ENCODE results near the gene SERPINA12.
"Not testable (repeated sequence)": the region's sequence is repeated elsewhere in the genome, so short reads cannot be mapped to it uniquely, and the experiment has no call there.

SERPINA12 gene

GRCh38 chr14:94485944-94486841 is 23.1 kb downstream of the SERPINA12 start:
- DNase-seq: no peak

GRCh38 chr14:94484481-94484880 is 24.8 kb downstream of the SERPINA12 start:
- no peak for DNase-seq

DNA sequence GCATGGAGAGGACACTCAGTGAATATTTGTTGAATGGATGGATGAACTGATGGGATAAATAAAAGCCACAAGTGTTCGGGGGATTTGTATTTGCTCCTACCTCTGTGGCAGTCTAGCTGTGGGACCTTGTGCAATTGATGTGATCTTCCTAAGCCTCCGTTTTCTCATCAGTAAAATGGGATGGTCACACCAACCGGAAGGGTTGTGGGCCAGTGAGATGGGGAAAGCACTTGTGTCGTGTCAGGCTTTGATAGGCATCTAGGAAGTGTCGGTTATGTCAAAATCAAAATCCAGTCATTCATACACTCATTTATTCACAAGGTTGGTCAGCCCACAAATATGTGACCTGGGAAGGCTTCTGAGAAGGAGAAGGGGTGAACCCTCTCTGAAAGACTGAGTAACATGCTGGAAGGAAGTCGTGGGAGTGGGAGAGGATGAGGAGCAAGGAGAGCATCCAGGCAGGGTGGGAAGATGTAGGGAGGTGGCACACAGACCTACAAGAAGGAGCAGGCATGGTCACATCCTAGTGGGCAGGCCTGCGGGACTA is 25.5 kb downstream of the SERPINA12 start:
- no peak for DNase-seq

DNA sequence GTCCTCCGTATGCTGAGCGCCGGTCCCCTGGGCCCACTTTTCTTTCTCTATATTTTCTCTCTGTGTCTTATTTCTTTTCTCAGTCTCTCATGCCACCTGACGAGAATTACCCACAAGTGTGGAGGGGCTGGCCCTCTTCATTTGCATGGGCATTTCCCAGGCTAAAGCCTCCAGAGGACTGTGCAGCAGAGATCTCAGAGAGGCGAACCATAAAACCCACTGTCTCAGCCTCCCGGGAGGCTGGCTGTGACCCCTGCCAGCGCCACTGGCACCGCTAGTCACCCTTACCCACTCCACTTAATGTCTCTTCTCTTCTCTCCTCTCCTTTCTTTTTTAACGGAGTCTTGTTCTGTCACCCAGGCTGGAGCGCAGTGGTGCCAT is 26.2 kb downstream of the SERPINA12 start:
- DNase-seq: no peak

DNA sequence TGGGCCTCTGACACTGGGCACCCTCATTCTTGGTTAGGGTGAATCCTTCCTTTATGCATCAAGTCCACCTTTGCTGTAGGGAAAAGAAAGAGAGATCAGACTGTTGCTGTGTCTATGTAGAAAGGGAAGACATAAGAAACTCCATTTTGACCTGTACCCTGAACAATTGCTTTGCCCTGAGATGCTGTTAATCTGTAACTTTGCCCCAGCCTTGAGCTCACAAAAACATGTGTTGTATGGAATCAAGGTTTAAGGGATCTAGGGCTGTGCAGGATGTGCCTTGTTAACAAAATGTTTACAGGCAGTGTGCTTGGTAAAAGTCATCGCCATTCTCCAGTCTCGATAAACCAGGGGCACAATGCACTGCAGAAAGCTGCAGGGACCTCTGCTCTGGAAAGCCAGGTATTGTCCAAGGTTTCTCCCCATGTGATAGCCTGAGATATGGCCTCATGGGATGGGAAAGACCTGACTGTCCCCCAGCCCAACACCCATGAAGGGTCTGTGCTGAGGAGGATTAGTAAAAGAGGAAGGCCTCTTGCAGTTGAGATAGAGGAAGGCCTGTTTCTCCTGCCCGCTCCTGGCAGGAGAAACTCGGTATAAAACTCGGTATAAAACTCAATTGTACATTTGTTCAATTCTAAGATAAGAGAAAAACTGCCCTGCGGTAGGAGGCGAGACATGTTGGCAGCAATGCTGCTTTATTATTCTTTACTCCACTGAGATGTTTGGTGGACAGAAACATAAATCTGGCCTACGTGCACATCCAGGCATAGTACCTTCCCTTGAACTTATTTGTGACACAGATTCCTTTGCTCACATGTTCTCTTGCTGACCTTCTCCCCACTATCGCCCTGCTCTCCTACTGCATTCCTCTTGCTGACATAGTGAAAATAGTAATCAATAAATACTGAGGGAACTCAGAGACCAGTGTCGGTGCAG is 26.9 kb downstream of the SERPINA12 start:
- not testable (repeated sequence) for DNase-seq

GRCh38 chr14:94481468-94482131 is 27.7 kb downstream of the SERPINA12 start:
- DNase-seq: no peak

DNA sequence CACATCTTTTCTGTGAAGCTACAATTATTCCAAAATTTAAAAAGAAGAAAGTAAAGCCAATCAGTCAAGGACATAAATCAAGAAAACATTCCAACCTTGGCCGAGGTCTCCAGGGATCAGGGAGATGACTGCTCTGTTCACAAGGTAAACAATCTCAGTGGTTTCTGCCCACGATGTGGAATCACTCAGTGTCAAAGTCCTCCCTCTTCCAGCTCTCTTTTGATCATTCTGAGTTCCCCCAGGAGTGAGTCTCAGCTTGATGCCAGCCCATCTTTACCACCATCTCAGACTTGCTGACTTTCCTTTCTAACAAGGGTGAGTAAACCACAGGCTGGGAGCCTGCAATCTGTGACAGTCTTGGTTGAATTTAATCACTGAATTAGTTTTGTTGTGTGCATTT is 28.5 kb downstream of the SERPINA12 start:
- DNase-seq: no peak

DNA sequence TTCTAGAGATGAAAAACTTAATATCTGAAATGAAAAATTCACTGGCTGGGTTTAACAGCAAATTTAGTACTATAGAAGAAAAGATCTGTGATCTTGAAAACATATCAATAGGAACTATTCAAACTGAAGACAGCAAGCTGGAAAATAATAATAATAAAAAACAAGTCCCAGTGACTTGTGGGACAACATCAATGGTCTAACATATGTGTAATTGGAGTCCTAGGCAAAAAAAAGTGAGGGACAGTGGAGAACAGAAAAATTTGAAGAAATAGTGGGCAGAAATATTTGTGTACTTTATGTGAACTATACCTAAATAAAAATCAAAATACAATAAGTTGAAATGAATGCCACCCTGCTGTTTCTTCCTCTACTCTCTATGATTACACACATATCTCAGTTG is 30.8 kb downstream of the SERPINA12 start:
- no peak for DNase-seq

- no peak for DNase-seq
These were observed 33.2 kb downstream of the SERPINA12 start, which contains the start of gene SERPINA9 for GRCh38 chr14:94476023-94476422. Gene SERPINA9, minus strand, starts transcription at chr14:94476197. Its CDS starts 6,357 bp downstream, at chr14:94469840.

DNA sequence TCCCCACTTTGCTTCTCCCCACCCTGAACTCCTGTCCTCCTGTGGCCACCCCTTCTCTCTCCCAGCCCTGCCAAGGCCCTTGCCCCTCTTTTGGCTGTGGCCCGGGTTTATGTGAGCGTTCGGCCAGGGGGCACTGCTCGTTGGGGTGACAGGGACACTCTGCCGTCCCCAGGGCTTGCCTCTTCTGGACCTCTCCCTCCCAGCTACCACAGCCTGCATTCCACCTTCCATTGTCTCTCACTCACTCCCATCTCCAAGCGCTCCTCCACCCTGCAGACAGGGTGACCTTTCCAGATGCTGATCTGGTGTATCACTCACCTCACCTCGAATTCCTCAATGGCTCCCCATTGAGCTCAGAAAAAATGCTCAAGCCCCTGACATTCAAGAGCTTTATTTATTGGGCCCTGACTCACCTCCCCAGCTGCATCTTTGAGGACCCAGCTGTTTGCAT is 34.7 kb downstream of the SERPINA12 start:
- DNase-seq: no peak

- peak; percentile 86 for DNase-seq
These were observed 35.4 kb downstream of the SERPINA12 start for GRCh38 chr14:94473666-94474410.

GRCh38 chr14:94472842-94473241 is 36.4 kb downstream of the SERPINA12 start:
- no peak for DNase-seq

DNA sequence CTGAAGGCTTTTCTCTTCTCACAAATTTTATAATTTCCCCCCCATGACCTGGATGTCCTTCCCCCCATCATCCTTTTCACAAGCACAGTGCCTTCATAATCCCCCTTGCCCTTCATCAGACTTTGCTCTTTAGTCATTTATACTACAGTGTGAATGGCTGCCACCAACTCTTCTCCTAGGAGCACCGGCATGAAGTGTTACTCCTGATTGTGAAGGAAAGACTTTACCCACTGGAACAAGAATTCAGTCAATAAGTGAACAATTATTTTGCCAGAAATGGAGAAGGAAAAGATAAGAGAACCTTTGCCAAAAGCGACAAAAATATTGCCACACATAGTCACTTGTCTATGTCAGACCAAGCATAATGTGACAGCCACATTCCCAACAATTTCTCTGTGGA is 38.2 kb downstream of the SERPINA12 start:
- DNase-seq: no peak

GRCh38 chr14:94470311-94470710 is 39.0 kb downstream of the SERPINA12 start:
- no peak for DNase-seq

DNA sequence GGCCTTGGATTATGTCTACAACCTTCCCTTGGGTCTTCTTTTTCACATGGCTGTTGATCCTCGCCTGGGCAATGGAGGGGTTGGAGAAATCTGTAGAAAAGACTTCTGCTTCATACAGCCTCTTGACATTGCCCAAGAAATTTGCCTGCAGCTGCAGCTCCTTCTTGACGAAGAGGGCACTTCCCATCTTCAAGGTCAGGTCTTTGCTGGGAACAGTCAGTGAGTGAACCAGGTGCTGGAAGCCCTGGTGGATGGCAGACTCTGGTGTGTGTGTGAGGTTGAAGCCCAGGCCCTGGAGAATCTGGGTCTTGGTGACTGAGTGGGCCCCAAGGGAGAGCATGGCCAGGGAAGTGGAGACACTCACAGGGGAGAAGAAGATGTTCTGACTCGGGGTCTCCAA is 40.0 kb downstream of the SERPINA12 start:
- no peak for DNase-seq

GRCh38 chr14:94467728-94468520 is 41.3 kb downstream of the SERPINA12 start:
- no peak for DNase-seq

- DNase-seq: no peak
These were observed 42.4 kb downstream of the SERPINA12 start for GRCh38 chr14:94466706-94467370.

DNA sequence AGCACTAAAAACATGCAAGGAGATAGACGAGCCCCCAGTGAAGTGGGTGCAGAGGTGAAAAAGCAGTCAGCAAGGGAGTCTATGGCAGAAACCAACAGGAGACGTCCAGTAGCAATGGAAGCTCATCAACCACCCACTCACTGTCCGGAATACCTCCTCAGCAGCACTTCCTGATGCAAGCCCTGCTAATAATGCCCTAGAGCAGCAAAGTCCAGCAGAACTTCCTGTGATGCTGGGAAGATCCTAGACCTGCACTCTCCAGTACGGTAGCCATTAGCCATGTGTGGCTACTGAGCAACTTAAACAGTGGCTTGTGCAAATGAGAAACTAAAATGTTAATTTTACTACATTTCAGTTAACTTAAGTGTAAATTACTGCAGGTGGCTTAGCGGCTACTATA is 44.2 kb downstream of the SERPINA12 start:
- DNase-seq: no peak

- DNase-seq: no peak
These were observed 45.0 kb downstream of the SERPINA12 start for GRCh38 chr14:94464290-94464689.
